GM21717 (cell line): ENCODE results near the gene CAMKMT.
A peak's percentile ranks its signal among the peaks of the same experiment; 100 is the strongest.
"Not testable (repeated sequence)": the region's sequence is repeated elsewhere in the genome, so short reads cannot be mapped to it uniquely, and the experiment has no call there.

Source experiments
- ATAC-seq: cut with Tn5 transposase; IDR thresholded peaks from one replicate; pipeline ENCODE4 v1.9.1; 2021; ENCODE audit warnings: mild to moderate bottlenecking, moderate library complexity; ENCODE audit not compliant: unreplicated experiment

Gene CAMKMT

DNA sequence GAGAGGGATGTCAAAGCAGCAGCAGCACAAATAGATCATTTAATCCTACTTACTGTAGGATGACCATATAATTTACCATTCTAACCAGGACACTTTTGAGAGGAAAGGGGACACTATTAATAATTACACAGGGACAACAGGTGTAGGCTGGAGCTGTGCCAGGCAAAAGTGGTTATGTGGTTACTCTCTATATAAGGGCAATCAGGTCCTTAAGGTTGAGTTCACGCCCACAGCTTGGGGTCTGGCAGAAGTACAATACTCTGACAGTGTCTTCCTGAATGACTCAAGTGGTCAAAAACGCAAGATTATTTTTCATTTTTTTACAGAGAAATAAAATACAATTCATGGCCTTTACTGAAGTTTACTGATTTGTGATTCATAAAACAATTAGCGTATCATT, 3.2 kb upstream of the CAMKMT start:
- no peak for ATAC-seq

DNA sequence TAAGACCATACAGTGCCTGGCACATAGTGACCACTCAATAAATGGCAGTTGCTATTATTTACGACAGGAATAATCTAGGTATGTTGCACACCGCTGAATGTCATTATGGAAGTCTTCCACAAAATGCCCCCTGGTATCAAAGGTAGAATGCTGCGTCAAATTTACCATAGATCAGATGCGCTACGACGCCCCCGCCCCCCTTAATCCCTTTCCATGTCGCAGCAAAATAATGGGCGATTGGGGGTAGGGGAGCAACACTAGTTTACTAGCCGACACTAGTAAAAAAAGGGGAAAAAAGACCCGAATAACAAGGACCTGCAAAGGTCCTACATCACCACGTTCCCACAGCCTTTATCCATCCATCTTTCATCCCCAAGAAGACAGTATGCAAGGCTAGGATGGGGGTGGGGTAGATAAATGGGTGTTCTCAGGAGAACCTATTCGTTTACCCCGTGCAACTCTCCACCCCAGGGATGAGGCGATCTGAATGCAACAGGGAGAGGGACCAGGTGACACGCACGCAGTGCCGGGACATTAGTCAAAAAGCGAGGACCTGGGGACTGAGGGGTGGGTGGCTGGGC, 908 bp upstream of the CAMKMT start:
- ATAC-seq: peak; percentile 14

DNA sequence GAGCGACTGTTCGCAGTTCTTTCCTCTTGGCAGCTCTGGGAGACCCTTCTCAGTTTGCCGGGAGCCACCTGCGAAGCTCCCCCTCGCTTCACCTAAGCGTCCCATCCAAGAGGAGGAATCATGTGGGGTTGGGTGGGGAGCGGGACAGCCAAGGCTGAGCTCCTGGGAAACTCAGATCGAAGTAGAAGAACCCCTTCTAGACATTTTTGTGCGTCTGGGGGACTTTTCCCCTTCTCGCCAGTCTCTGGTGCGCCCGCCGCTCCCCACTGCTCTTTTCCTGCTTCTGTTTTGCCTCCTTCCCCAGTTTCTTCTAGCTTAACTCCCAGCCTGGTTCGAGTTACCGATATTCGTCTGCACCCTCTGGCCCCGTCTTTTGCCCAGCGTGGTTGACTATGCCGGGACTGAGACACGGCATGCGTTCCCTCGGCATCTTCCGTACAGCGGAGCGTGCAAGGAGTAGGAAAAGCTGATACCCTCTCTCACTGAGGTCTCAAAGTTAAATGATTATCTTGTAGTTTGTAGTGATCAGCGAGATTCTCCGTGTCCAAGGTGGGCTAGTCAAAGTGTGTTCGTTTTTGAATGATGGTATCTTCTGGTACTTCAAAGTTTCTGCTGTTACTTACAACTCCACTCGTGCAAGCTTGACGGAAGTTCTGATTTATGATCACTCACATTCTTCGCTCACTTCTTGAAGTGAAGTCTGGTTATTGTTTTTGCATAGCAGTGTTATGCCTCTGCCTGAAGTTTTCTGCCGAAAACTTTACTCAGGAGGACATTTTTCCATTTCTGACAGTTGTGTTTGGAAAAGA, 664 bp downstream of the CAMKMT start:
- ATAC-seq: peak; percentile 29

DNA sequence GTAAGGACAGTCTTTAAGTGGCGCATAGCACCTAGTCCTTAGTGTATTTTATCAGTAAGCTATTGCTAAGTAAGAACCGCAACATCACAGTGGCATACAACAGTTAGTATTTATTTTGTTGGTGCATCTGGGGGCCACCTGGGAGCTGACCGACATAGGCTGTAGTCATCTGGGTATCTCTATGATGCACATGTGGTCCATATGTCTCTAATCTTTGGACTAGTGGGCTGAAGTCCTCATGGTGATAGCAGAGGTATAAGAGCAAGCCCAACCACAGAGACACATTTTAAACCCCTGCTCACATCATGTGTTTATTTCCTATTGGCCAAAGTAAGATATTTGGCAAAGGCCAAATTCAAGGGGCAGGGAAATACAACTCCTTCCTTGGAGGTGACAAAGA, 2.9 kb downstream of the CAMKMT start:
- ATAC-seq: no peak

DNA sequence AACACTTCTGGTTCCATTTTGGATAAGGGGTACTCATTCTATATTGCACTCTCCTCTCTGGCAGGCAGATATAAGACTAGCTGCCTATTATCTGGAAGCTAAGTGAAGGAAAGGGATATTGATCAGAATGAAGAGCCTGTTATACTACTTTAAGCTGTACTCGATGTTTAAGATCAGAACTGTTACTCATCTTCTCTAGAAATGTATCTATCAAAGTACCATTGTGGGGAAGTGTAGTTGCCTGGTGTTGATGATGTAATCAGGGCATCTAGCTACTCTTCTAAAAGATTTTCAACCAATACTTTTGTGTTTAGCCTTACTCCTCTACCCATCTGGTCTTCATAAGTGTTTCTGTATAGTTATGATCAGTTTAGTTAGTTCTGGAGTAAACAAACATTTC, 5.8 kb downstream of the CAMKMT start:
- ATAC-seq: no peak

DNA sequence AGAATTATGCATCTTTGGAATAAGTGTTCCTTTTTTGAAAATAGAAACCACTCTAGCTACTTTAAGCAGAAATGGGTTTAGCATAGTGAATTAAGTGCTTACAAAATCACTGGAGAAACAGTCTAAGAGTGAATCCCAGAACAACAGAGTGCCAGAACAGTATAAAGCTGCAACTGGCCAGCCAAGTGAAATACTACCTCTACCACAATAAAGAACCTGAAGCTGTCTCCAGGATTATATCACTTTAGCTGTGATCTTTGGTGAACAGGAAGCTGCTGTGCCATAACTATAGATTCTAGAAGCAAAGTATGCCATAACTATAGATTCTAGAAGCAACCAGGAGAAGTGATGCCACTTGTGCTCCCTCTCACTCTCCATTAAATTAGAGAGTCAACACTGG, 7.6 kb downstream of the CAMKMT start:
- no peak for ATAC-seq

DNA sequence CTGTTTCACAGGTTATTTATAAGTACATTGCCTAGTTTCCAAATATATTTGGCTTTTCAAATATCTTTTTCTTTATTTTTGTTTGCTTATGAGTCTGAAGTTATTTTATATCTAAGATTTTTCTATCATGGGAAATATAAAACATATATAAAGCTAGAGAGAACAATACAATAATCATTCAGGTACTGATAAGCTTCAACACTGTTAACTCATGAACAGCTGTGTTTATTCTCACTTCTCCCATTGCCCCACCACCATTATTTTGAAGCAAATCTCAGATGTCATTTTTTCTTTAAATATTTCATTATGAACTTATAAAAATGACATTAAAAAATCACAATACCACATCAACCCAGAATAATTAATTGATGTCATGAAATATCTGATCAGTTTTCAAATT, 9.7 kb downstream of the CAMKMT start:
- no peak for ATAC-seq

DNA sequence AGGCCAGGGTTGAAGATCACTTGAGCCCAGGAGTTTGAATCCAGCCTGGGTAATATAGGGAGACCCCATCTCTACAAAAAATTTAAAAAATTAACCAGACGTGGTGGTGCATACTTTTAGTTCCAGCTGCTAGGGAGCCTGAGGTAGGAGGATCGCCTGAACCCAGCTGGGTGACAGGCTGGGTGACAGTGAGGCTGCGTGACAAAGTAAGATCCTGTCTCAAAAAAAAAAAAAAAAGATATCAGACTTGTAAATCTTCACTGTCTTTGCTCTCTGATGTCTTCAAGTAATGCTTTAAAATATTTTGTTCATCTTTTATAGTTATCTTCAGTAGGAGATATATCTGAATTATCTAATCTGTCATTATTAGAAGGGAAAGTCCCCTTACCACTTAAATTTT, 10.5 kb downstream of the CAMKMT start:
- ATAC-seq: no peak

DNA sequence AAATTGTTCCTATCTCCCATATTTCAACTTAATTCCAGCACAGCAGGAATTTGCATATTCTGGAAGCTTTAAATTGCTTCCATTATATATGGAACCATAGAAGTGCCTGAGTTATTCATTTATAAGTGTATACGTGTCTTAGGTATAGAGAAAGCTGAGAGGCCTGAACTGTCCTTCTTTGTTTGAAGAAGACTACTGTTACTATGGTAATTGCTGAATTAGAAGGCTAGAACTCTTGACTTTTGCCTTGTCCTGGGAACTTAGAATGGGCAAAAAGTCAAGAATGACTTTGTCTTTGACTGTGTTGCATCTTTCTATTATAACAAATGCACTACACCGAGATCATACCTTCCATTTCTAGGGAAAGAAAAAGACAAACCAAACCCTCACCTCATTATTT, 15.7 kb downstream of the CAMKMT start:
- no peak for ATAC-seq

DNA sequence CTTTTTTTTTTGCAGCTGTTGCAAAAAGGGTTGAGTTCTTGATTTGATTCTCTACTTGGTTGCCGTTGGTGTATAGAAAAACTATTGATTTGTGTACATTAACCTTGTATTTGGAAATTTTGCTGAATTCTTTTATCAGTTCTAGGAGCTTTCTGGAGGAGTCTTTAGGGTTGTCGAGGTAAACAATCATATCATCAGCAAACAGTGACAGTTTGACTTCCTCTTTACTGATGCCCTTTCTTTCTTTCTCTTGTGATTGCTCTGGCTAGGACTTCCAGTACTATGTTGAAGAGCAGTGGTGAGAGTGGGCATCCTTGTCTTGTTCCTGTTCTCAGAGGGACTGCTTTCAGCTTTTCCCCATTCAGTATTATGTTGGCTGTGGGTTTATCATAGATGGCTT, 23.5 kb downstream of the CAMKMT start:
- ATAC-seq: not testable (repeated sequence)

DNA sequence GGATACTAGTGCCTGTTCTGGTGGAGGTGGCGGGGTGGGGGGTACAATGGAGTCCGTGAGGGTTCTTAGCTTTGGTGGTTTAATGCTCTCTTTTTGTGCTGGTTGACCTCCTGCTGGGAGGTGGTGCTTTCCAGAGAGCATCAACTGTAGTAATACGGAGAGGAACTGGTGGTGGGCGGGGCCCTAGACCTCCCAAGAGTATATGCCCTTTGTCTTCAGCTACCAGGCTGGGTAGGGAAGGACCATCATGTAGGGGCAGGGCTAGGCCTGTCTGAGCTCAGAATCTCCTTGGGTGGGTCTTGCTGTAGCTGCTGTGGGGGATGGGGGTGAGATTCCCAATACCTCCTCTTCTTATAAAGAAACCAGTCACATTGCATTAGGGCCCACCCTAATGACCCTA, 27.1 kb downstream of the CAMKMT start:
- ATAC-seq: no peak

DNA sequence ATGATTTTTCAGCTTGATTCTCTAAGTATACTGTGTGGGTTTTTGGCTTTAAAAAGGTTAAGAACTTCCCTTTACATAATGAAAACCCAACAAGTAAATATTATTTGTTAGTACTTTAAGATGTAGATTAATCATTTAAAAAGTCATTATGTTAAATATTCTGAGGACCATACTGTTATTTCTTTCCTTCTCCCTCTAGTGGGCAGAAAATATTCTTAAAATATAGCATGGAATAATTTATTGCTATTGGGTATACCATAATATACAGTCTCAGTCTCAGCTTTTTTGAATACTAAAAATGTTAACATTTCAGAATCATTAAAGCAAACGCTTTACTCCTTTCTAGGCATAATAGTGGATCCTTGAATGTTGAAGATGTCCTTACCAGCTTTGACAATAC, 28.1 kb downstream of the CAMKMT start:
- ATAC-seq: no peak

DNA sequence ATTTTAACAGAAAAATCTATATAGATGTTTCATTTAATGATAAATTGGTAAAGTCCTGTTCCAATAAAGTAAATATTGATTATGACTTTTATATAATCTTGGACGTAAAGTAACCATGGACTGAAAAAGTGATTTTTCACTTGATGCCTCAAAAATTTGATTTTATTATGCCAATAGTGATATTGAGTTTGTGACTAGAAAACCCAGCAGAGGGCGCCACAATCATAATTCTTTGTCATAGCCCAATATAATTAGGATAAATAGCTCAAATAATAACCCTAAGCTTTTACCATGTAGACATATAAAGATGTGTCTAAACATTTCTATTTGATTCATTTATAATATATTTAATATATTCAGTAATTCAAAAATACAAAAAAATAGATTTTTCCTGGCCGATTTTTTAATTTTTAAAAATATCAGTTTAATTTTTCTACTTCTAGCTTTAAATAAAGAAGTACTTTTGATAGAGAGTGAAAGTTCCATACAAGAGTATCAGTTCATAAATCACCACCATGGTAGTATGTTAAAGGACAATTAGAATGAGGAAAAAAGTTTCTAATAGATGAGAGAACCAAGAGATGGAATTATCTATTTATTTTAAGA, 30.7 kb downstream of the CAMKMT start:
- ATAC-seq: no peak

DNA sequence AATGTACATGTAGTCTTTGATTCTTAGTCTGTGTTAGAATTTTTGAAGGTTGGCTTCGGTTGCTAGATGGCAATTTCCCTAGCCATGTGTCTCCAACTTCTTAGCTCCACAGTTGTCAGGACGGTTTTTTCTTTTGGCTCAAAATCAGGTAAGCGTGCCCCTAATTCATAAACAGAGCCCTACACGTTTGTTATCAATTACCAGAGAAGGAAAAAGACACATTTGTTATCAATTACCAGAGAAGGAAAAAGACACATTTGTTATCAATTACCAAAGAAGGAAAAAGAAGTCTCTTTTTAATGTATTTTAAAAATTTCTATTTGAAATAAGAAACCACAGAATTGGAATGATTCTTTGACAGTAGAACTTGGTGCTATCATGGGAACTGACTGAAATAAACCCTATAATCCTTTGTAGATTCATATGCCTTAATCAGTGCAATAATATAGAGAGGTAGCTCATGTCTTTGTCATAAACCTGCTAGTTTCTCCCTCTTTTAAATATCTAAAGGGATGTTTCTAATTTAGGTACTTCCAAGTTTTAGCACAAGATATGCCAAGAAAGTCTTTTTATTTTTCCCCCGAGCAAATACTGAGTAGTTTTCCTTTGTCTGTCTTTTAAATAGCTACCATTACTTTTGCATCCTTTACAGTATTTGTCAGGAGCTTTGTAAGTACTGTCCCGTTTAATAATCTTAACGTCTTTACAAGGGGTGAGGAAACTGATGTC, 35.9 kb downstream of the CAMKMT start:
- no peak for ATAC-seq

DNA sequence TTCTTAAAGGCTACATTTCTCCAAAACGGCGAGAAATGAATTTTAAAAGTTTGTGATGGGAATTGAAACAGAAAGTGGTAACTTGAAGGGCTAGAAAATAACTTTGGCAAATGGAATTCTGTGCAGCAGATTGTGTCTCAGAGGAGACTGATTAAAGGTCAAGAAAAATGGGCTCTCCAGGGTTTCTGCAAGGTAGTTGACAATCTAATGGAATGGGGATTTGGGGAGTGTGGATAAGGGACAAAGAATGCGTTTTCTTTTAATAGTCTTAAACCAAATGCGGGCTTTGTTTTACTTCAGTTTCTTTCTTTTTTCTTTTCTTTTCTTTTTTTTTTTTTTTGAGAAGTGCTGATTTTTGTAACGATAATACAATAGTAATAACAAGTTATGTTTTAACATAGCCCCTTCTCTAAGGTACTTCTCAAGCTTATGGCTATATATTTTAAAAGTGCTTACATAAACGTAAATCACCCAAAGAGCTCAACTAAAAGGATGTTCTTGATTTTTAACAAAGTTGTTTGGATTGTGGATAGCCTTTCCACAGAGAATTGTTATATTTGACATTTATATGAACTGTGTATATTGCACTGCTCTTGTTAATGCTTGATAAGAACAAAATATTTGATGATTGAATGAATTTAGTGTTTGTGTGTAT, 36.6 kb downstream of the CAMKMT start:
- ATAC-seq: no peak

DNA sequence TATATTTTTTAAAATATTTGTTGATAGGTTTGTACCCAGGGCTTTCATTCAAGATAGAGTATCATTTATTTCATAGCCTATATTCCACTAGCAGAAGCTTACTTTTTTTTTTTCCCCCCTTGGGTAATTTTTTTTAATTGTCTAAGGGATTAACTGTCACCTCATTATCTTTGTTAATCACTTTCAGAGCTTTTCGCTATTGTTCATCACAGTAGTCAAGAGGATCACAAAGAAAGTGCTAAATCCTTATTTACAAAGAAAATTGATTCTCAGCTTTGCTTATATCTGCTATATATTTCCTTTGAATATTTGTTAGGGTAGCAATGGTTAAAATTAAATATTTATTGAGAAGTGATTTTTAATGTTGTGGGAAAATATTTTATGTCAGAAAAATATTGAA, 59.0 kb downstream of the CAMKMT start:
- ATAC-seq: no peak

DNA sequence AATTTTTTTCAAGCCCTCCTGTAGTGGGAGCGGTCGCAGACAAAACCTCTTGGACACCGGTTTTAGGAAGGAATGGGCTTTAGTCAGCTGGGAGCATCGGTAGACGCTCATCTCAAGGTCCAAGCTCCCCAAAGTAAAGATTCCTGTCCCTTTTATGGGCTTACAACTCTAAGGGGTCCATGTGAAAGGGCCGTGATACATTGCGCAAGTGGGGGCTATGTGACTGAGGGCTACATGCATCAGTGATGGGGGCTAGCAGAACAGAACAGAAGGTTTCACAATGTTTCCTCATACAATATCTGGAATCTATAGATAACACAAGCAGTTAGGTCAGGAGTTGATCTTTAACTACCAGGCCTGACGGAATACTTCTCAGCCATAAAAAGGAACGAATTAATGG, 62.5 kb downstream of the CAMKMT start:
- ATAC-seq: no peak

DNA sequence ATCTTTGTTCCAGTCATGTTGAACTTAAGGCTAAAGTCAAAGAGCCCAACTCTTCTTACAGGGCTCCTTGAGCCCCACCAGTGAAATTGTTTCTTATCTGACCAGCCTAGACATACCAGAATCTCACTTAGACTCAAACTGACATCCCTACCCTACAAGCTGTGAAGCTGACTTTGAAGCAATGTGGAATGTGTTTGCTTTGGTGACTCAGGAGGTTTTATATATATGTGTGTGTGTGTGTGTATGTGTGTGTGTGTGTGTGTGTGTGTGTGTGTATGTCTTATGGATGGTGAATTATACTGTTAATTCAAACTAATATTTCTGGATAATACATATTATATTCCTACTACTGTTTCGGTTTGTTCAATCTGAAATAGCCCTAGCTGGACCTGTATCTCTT, 67.3 kb downstream of the CAMKMT start:
- ATAC-seq: no peak

DNA sequence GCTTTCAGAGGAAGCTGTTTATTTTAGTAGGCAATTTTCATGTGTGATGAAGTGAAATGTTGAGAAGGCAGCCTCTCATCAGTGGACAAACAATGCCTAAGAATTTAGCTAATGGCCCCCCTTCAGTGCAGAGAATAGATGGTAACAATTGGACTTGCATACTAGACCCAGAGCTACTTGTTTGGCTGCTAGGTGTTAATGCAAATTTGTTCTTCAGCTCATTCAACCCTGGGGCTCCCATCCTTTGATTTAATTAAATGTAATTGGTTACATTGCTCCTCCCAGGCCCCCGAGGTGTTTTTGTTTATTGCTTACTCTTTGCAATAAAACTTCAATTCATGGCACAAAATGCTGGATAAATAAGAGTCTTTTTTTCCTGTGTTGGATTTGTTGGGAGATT, 68.6 kb downstream of the CAMKMT start:
- no peak for ATAC-seq

DNA sequence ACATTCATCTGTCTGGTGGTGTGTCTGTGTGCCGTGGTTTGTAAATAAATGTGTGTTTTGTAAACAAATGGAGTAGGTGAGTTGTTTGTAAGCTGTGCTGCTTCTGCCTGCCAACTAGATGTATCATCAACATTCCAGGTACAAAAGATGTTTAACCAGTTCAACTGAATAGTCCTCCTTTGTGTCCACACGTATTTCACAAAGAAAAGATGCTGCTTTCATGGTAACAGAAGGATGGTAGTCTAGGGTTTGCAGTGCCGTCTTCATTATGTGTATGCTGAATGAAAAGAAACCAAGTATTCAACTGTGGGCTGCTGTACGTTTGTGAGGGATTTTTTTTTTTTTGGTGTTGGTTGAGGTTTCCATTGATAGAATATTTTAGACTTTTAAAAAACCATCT, 72.1 kb downstream of the CAMKMT start:
- ATAC-seq: no peak

DNA sequence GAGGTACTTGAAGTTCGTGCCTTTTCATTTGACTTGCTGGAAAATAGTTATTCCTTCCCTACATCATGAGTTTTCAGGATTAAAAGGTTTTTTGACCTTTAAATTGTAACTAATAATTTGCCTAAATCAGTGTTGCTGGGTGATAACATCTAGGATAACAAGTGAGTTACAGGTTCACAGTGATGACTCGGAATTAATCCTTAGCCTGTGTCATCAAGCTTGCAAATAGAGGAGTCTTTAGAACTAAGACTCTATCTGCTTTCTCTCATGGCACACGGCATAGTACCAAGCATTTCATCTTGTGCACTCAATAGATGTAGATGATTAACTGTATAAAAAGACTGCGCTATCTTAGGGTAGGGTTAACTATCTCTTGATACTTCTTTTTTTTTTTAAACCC, 79.5 kb downstream of the CAMKMT start:
- no peak for ATAC-seq
